ENCODE data around the gene MAP2K6. TPM values are rescaled to one million over a fixed set of nuclear protein-coding genes. Genes with fewer than 3 reads are reported as not detected.

MAP2K6 gene
- total RNA-seq, 1 donor: 2.0 TPM

DNA sequence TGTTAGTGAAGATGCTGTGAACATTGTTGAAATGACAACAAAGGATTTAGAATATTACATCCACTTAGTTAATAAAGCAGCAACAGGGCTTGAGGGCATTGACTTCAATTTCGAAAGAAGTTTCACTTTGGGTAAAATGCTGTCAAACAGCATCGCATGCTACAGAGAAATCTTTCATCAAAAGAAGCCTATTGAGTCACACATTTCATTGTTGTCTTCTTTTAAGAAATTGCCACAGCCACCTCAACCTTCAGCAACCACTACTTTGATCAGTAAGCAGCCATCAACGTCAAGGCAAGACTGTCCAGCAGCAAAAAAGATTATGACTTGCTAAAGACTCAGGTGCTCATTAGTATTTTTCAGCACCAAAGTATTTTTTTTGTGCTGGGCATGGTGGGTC is 13.2 kb upstream of the MAP2K6 start:
- H3K4me3 ChIP-seq (ENCODE audit: low read depth, low read length): no peak overlapping the region
- TF ChIP-seq, protein P1, sequence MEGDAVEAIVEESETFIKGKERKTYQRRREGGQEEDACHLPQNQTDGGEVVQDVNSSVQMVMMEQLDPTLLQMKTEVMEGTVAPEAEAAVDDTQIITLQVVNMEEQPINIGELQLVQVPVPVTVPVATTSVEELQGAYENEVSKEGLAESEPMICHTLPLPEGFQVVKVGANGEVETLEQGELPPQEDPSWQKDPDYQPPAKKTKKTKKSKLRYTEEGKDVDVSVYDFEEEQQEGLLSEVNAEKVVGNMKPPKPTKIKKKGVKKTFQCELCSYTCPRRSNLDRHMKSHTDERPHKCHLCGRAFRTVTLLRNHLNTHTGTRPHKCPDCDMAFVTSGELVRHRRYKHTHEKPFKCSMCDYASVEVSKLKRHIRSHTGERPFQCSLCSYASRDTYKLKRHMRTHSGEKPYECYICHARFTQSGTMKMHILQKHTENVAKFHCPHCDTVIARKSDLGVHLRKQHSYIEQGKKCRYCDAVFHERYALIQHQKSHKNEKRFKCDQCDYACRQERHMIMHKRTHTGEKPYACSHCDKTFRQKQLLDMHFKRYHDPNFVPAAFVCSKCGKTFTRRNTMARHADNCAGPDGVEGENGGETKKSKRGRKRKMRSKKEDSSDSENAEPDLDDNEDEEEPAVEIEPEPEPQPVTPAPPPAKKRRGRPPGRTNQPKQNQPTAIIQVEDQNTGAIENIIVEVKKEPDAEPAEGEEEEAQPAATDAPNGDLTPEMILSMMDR (IDR thresholded peaks at IDR 0.05; ENCODE audit: insufficient read depth, low read length): no peak
- DNase-seq (ENCODE audit: low read depth): no peak

DNA sequence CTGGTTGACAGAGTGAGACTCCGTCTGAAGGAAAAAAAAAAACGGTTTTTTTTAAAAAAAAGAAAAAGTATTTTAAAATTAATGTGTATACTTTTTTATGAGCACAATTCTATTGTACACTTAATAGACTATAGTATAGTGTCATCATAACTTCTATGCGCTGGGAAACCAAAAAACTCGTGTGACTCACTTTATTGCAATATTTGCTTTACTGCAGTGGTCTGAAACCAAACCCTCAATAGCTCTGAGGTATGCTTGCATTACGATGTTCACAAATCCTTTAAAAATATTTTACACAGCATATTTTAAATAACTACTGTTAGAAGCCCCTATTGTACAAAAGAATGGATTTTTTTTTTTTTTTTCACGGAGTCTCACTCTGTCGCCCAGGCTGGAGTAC is 12.4 kb upstream of the MAP2K6 start:
- no peak for DNase-seq (ENCODE audit: low read depth)
- no peak overlapping the region for H3K4me3 ChIP-seq (ENCODE audit: low read depth, low read length)
- TF ChIP-seq, protein P1 (IDR thresholded peaks at IDR 0.05; ENCODE audit: insufficient read depth, low read length): no peak

DNA sequence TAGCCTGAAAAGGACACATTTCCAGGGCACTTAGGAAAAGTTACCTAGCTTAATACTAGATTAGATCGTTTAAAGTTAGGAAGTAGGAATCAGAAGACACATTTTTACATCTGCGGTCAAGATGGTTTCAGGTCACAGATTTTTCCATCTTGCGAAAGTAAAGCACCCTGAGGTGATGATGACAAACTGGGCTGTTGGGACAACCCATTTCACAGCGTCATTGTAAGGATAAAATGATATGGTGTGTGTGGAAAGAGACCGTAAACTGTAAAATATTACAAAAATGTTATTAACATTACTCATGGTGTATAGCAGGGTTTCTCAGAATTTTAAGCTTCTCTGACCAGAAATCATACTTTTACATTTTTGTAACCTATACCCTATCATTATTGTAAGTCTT is 10.1 kb upstream of the MAP2K6 start:
- TF ChIP-seq, protein P1 (IDR thresholded peaks at IDR 0.05; ENCODE audit: insufficient read depth, low read length): no peak
- H3K4me3 ChIP-seq (ENCODE audit: low read depth, low read length): no peak overlapping the region
- DNase-seq (ENCODE audit: low read depth): no peak

DNA sequence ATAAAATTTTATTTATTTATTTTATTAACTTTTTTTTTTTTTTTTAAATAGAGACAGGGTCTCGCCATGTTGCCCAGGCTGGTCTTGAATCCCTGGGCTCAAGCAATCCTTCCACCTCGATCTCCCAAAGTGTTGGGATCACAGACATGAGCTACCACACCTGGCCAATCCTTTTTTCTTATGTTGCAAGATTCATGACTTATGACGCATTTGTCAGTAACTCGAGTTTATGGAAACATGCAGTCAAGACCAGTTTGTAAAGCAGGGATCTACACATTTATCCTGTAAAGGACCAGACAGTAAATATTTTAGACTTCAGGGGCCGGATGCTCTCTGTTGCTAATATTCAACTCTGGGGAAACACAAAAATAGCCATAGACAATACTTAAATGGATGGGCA is 9.4 kb upstream of the MAP2K6 start:
- no peak overlapping the region for H3K4me3 ChIP-seq (ENCODE audit: low read depth, low read length)
- DNase-seq (ENCODE audit: low read depth): no peak

DNA sequence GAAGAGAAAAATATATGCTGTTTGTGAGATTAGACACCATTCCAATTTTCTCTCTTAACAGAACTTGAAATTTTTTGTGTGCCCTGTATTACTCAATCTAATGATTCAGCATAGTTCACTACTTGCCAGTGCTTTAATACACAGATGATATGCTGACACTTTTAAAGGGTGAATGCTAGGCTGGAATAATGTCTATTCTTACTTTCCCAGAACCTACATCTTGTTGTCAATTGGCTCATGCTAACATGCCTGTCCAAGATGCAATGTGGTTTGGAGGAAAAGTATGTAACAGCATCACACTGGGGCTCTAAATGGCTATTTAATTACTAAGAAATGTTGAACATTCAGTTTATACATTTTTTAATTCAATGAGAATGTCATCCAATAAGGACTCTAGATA is 7.6 kb upstream of the MAP2K6 start:
- TF ChIP-seq, protein P1 (IDR thresholded peaks at IDR 0.05; ENCODE audit: insufficient read depth, low read length): no peak
- H3K4me3 ChIP-seq (ENCODE audit: low read depth, low read length): no peak overlapping the region
- DNase-seq (ENCODE audit: low read depth): peak; percentile 7

More for the DNA sequence above, 9.4 kb upstream of the MAP2K6 start:
- TF ChIP-seq, protein P1 (IDR thresholded peaks at IDR 0.05; ENCODE audit: insufficient read depth, low read length): no peak

DNA sequence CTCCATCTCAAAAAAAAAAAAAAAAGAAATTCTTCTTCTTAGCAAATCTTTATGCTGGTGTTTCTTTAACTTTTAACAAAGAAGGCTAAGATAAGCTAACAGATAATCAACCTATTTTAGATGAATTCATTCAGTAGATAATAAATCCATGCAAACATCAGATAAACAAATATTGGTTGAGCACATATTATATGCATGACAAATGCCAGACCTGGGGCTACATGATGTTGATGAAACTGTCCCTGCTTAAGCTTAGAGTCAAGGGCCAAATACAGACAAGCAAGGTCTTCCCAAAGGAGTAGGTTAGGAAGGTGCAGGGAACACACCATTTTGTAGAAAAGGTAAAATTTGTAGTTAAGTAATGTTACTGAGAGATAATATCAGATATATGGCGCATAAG is 6.7 kb upstream of the MAP2K6 start:
- no peak for DNase-seq (ENCODE audit: low read depth)
- TF ChIP-seq, protein P1 (IDR thresholded peaks at IDR 0.05; ENCODE audit: insufficient read depth, low read length): no peak
- H3K4me3 ChIP-seq (ENCODE audit: low read depth, low read length): no peak overlapping the region

DNA sequence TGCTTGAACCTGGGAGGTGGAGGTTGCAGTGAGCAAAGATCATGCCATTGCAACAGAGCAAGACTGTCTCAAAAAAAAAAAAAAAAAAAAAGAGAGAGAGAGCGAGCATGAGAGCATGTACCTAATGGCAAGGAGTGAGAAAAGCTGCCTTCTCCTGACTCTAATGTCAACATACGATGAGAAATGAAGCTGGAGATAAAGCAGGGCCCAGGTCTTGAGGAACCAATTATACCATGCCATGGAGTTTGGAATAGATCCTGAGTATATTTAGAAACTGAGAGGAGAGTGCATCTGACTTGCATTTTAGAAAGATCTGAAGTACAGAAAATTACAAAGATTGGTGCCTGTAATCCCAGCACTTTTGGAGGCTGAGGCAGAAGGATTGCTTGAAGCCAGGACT is 3.8 kb upstream of the MAP2K6 start:
- H3K4me3 ChIP-seq (ENCODE audit: low read depth, low read length): no peak overlapping the region
- DNase-seq (ENCODE audit: low read depth): no peak
- TF ChIP-seq, protein P1 (IDR thresholded peaks at IDR 0.05; ENCODE audit: insufficient read depth, low read length): no peak
